Prostate gland (tissue), 2 donors: Measurements from ENCODE around the gene TCF7.

Source experiments
- POLR2A ChIP-seq: fragments of 450-650 bp; IDR thresholded peaks from one replicate; pipeline ENCODE4 v1.6.1; 2016; ENCODE audit warnings: antibody characterized with exemption, mild to moderate bottlenecking
- POLR2AphosphoS5 ChIP-seq: sonication (generic); formaldehyde crosslinking; IDR thresholded peaks from one replicate; pipeline ENCODE4 v1.6.1; 2017; ENCODE audit warnings: antibody characterized with exemption
- TF ChIP-seq, protein P1 (sequence below), 4 experiments: fragments of 200-600 bp in 2 of 4; fragments of 450-650 bp in 2 of 4; sonication (generic) in 2 of 4; IDR thresholded peaks; 1 replicate in 3 of 4; 2 replicates in 1 of 4; pipeline ENCODE4 v1.5.1; 2016 to 2019; ENCODE audit warnings: antibody characterized with exemption in 4 of 4, mild to moderate bottlenecking in 2 of 4, moderate library complexity in 2 of 4

GRCh38 chr5:134148316-134148715 lies 33.8 kb downstream of the TCF7 start:
- TF ChIP-seq, protein P1, sequence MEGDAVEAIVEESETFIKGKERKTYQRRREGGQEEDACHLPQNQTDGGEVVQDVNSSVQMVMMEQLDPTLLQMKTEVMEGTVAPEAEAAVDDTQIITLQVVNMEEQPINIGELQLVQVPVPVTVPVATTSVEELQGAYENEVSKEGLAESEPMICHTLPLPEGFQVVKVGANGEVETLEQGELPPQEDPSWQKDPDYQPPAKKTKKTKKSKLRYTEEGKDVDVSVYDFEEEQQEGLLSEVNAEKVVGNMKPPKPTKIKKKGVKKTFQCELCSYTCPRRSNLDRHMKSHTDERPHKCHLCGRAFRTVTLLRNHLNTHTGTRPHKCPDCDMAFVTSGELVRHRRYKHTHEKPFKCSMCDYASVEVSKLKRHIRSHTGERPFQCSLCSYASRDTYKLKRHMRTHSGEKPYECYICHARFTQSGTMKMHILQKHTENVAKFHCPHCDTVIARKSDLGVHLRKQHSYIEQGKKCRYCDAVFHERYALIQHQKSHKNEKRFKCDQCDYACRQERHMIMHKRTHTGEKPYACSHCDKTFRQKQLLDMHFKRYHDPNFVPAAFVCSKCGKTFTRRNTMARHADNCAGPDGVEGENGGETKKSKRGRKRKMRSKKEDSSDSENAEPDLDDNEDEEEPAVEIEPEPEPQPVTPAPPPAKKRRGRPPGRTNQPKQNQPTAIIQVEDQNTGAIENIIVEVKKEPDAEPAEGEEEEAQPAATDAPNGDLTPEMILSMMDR (IDR thresholded peaks at IDR 0.05), result no peak
- TF ChIP-seq POLR2AphosphoS5 (no peak), POLR2A (no peak)
